Measurements from ENCODE around the gene FFAR1.
"Not testable (repeated sequence)": the region's sequence is repeated elsewhere in the genome, so short reads cannot be mapped to it uniquely, and the experiment has no call there.

FFAR1 gene

GRCh38 chr19:35344511-35345031 lies 3.1 kb upstream of the FFAR1 start:
- DNase-seq: no peak

DNA sequence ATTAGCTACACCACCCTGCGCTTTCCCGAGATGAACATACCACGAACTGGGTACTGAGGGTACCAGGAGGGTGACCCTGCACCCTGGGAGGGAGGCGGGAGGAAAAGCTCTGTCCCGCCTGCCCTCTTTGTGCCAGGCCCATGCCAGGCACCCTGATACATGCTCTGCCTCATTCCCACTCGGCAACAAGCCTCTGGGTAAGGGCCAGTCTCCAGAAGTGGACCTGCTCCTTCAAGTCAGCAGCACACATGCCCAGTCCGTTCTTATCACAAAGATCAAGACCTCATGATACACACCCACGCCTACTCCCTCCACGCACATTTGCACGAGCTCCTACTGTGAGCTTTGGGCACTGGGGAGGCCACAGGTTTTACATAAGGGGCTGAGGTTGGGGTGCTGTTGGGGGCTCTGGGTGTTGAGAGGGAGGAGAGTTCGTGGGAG lies 2.0 kb upstream of the FFAR1 start:
- DNase-seq: no peak

DNA sequence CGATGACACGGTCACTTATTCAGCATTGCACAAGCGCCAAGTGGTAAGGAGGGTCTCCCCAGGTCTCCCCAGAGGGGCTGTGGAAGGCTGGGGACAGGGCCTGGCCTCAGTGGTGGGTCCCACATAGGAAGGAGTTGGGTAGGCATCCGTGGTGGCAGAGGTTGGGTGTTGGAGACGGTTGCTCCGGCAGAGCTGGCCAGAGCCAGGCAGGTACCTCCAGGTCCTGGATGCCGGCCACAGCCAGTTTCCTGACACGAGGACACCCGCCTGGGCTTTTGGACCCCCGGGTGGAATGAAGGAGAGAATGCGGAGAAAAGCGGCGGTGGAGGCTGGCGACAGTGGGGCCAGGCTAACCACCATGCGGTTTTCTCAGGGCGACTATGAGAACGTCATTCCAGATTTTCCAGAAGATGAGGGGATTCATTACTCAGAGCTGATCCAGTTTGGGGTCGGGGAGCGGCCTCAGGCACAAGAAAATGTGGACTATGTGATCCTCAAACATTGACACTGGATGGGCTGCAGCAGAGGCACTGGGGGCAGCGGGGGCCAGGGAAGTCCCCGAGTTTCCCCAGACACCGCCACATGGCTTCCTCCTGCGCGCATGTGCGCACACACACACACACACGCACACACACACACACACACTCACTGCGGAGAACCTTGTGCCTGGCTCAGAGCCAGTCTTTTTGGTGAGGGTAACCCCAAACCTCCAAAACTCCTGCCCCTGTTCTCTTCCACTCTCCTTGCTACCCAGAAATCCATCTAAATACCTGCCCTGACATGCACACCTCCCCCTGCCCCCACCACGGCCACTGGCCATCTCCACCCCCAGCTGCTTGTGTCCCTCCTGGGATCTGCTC lies 1.3 kb upstream of the FFAR1 start:
- no peak for DNase-seq

GRCh38 chr19:35347930-35348298 lies 212 bp downstream of the FFAR1 start:
- no peak for DNase-seq

- no peak for DNase-seq
These were observed 1.4 kb downstream of the FFAR1 start for GRCh38 chr19:35348911-35349611.

DNA sequence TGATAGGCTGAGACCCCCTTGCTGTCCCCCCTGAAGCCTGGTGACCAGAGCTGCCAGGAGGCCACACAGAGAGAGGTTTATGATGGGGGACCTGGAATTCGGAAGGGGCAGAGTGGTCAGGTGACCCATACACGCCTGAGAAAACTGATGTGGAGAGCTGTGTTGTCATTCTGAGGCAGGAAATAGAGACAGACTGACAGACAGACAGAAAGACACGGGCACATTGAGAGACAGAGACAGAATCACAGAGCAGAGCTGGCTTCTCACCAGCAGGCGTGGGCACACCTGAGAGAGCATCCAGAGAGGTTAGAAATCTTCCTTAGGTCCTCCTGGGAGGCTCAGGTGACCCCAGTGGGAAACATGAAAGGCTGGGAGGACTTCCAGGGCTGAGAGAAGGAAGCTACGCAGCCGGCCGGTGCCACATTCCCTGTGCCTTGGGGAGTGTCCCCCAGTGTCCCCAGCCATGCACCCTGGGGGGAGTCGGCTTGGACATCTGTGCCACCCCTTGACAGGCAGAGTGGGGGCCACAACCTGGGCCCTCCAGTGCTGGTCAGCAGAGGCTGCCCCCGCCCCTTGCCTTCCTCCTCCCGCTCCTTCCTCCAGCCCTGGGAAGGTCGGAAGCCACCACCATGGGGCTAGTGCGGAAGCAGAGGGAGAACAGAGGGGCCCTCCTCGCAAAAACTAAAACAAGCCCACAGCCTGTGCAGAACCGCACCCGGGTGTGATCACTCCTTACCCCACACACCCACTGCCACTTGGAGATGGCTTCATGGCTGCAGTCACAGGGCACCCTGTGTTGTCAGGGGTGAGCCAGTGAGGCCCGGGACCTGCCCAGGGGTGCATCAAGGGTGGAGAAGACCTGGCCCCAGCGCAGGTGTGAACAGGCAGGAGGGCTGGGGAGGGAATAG lies 2.2 kb downstream of the FFAR1 start:
- no peak for DNase-seq

- DNase-seq: no peak
These were observed 2.9 kb downstream of the FFAR1 start for GRCh38 chr19:35350591-35350990.

DNA sequence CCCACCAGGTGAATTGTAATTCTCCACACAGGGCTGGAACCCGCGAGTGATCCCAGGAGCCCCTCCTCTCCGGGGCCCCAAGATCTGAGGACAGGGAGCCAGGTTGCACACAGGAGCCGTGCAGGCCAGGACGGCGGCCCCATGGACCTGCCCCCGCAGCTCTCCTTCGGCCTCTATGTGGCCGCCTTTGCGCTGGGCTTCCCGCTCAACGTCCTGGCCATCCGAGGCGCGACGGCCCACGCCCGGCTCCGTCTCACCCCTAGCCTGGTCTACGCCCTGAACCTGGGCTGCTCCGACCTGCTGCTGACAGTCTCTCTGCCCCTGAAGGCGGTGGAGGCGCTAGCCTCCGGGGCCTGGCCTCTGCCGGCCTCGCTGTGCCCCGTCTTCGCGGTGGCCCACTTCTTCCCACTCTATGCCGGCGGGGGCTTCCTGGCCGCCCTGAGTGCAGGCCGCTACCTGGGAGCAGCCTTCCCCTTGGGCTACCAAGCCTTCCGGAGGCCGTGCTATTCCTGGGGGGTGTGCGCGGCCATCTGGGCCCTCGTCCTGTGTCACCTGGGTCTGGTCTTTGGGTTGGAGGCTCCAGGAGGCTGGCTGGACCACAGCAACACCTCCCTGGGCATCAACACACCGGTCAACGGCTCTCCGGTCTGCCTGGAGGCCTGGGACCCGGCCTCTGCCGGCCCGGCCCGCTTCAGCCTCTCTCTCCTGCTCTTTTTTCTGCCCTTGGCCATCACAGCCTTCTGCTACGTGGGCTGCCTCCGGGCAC lies 3.9 kb downstream of the FFAR1 start:
- no peak for DNase-seq

DNA sequence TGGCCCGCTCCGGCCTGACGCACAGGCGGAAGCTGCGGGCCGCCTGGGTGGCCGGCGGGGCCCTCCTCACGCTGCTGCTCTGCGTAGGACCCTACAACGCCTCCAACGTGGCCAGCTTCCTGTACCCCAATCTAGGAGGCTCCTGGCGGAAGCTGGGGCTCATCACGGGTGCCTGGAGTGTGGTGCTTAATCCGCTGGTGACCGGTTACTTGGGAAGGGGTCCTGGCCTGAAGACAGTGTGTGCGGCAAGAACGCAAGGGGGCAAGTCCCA lies 4.4 kb downstream of the FFAR1 start:
- DNase-seq: no peak

- no peak for DNase-seq
These were observed 5.0 kb downstream of the FFAR1 start for GRCh38 chr19:35352448-35353304.

DNA sequence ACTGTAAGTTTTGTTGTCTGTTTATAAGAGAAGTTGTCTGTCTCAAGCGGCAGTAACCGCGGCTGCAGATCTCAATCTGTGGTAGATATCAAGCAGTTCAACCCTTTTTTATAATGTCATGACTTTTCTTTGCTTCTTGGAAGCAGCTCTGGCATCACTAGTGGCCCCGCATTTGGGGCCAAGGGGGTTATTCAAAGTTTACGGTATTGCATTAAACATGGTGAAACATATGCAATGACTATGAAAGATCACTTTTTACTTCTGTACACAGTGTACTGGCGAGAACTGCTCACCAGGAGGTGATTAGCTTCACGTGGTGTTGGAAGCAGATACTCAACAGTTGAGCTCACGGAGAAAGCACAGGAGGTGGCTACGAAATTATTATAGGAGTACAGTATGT lies 5.9 kb downstream of the FFAR1 start:
- no peak for DNase-seq

DNA sequence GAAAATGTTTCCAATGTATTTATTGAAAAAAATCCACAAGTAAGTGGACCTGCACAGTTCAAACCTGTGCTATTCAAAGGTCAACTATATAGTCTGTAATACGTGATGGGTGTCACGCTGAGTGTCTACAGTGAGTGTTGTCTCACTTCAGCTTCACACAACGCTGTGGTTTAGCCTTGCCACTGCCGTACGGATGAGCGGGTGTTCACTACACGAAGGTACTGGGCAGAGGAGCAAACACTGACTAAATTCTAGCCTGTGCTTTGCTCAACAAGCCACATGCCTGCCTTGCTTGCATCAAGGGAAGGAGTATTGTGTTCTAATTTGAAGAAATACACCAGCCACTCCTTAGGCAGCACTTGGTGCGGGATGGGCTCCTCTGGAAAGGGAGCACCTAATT lies 7.2 kb downstream of the FFAR1 start:
- no peak for DNase-seq

GRCh38 chr19:35355791-35356460 lies 8.2 kb downstream of the FFAR1 start:
- DNase-seq: no peak

- no peak for DNase-seq
These were observed 10.3 kb downstream of the FFAR1 start, which contains the start of gene FFAR3 for GRCh38 chr19:35357867-35358573. TSS of gene FFAR3 (plus strand) at chr19:35358460. CDS start at chr19:35358891, 431 bp downstream.

- DNase-seq: not testable (repeated sequence)
These were observed 11.1 kb downstream of the FFAR1 start for GRCh38 chr19:35358834-35359233.

DNA sequence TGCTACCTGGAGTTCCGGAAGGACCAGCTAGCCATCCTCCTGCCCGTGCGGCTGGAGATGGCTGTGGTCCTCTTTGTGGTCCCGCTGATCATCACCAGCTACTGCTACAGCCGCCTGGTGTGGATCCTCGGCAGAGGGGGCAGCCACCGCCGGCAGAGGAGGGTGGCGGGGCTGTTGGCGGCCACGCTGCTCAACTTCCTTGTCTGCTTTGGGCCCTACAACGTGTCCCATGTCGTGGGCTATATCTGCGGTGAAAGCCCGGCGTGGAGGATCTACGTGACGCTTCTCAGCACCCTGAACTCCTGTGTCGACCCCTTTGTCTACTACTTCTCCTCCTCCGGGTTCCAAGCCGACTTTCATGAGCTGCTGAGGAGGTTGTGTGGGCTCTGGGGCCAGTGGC lies 11.7 kb downstream of the FFAR1 start:
- not testable (repeated sequence) for DNase-seq

DNA sequence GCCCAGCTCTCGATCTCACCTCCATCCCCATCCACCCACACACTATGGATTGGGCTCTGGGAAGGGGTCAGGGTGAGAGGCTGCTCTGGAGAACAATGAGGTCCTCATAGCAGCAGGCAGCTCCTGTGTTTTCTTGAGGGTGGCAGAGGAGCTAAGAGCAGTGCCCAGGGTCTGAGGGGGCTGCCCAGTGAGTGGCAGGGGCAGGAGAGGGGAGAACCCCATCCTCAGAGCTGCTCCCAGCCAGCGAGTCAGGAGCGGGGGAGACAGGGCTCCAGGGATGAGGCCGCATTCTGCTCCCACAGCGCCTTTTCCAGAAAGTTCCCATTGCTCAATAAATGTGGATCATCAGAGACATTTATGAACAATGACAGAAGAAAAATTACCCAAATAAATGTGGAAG lies 12.4 kb downstream of the FFAR1 start:
- DNase-seq: not testable (repeated sequence)

DNA sequence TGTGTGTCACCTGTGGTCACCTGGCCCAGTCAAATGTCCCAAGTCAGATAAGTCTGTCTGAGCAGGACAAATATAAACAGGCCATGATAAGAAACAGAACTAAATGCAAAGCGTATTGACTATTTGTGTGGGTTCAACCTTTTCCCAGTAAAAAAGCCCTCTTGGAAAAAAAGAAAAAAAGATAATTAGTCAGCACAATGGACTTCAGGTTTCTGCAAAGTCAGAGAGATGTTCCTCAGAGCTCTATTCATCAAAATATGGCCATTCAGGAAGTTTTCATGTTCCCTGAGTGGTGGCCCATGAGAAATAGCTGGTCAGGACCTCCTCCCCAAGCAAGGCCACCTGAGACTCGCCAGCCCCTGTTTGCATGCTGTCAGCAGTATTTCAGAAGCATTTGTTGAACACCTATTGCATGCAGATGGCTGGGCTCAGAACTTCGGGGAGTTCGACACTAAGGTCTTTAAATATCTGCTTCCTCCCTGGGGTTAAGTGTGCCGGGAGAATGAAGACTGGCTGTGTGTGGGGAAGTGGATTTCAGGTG lies 13.2 kb downstream of the FFAR1 start:
- DNase-seq: no peak

DNA sequence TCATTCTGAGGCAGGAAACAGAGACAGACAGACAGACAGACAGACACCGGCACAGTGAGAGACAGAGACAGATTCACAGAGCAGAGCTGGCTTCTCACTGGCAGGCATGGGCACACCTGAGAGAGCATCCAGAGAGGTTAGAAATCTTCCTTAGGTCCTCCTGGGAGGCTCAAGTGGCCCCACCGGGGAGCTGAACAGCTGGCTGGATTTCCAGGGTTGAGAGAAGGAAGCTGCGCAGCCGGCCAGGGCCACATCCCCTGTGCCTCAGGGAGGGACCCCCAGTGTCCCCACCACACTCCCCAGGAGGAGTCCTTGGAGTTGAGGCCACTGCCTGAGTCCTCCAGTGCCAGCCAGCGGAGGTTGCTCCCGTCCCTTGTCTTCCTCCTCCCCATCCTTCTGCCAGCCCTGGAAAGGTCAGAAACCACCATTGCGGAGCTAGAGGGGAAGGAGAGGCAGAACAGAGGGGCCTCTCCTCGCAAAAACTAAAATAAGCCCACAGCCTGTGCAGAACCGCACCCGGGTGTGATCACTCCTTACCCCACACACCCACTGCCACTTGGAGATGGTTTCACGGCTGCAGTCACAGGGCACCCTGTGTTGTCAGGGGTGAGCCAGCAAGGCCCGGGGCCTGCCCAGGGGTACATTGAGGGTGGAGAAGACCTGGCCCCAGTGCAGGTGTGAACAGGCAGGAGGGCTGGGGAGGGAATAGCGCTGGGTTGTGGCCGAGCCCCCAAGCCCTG lies 14.7 kb downstream of the FFAR1 start:
- no peak for DNase-seq

All from T1000 (cell line).